Stimulated activated CD8-positive, alpha-beta memory T cell treated with anti-CD3 and anti-CD28 coated beads, Interleukin-12 subunit alpha, Interleukin-12 subunit beta, amount 100 ng/mL, for 24 hours (primary cell): ENCODE results near the gene KCNK1.
"Not testable (repeated sequence)": the region's sequence is repeated elsewhere in the genome, so short reads cannot be mapped to it uniquely, and the experiment has no call there.

Source experiments
- DNase-seq: peaks from one replicate; pipeline ENCODE4 v3.0.0-alpha.2; 2020; ENCODE audit errors: extremely low read depth

KCNK1 gene

GRCh38 chr1:233667741-233668140, 53.8 kb downstream of the KCNK1 start:
- no peak for DNase-seq

- DNase-seq = no peak
Measured at GRCh38 chr1:233668146-233668724, 54.3 kb downstream of the KCNK1 start.

DNA sequence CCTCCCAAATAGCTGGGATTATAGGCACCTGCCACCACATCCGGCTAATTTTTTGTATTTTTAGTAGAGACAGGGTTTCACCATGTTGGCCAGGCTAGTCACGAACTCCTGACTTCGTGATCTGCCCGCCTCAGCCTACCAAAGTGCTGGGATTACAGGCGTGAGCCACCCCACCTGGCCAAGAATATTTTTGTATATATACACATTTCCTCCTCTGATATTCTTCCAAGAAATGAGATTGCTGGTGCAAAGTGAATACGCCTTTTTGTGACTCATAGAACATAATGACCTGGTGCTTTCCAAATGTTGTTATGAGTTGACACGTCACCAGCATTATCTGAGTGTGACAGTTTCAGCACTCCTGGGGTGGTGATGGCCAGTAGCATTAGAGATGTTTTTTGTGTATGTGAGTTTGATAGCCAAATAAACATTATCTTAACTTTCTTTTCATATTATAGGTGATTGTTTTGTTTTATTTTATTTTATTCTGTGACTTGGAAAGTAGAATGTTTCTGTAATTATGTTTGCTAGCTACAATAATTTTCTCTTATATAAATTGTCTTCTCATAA, 54.9 kb downstream of the KCNK1 start:
- DNase-seq = no peak

DNA sequence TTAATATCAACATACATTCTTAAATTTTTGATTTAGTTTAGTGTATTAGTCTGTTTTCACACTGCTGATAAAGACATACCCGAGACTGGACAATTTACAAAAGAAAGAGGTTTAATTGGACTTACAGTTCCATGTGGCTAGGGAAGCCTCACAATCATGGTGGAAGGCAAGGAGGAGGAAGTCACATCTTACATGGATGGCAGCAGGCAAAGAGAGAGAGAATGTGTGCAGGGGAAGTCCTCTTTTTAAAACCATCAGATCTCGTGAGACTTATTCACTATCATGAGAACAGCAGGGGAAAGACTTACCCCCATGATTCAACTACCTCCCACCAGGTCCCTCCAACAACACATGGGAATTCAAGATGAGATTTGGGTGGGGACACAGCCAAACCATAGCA, 56.5 kb downstream of the KCNK1 start:
- not testable (repeated sequence) for DNase-seq

GRCh38 chr1:233671286-233671685, 57.4 kb downstream of the KCNK1 start:
- no peak for DNase-seq

- no peak for DNase-seq
Measured at GRCh38 chr1:233672732-233673131, 58.8 kb downstream of the KCNK1 start.

- DNase-seq = no peak
Measured at GRCh38 chr1:233673261-233673946, 59.5 kb downstream of the KCNK1 start.

- no peak for DNase-seq
Measured at GRCh38 chr1:233673947-233674431, 60.1 kb downstream of the KCNK1 start.

GRCh38 chr1:233675446-233675845, 61.5 kb downstream of the KCNK1 start:
- DNase-seq = no peak

DNA sequence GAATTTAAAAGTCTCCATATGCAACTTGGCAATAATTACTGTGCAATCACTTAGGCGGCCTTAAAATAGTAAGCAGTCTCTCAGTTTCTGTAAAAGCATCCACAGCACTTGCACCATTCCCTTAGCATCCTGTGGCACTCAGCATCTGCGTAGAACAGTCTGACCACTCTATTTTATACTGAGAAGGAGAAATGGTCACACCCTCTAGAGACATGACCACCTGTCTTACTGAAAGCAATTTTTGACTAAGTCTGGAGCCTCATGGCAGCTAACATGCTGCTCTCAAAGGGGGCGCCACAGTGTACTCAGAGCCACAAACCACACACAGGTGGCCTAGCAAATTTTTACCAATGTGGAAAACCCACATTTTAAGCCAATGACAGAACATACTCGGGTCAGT, 62.0 kb downstream of the KCNK1 start:
- DNase-seq = no peak

- DNase-seq = no peak
Measured at GRCh38 chr1:233677690-233678354, 63.9 kb downstream of the KCNK1 start.

DNA sequence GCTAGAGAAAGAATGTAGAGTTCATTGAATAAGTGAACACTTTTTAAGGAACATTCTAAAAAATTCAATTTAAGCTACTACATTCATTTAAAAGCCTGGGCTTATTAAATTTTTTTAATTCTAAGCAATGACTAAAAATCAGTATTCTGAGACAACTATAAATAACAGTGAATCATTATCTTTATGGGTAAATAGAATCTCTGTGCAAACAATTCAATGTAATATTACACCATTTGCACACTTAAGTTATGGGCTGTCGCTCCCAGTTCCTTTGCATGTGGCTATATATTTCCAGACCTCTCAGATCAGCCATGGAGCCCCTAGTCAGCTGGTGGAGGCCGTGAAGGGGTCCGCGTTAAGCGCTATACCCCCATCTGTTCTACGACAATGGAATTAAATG, 65.1 kb downstream of the KCNK1 start:
- DNase-seq = no peak

DNA sequence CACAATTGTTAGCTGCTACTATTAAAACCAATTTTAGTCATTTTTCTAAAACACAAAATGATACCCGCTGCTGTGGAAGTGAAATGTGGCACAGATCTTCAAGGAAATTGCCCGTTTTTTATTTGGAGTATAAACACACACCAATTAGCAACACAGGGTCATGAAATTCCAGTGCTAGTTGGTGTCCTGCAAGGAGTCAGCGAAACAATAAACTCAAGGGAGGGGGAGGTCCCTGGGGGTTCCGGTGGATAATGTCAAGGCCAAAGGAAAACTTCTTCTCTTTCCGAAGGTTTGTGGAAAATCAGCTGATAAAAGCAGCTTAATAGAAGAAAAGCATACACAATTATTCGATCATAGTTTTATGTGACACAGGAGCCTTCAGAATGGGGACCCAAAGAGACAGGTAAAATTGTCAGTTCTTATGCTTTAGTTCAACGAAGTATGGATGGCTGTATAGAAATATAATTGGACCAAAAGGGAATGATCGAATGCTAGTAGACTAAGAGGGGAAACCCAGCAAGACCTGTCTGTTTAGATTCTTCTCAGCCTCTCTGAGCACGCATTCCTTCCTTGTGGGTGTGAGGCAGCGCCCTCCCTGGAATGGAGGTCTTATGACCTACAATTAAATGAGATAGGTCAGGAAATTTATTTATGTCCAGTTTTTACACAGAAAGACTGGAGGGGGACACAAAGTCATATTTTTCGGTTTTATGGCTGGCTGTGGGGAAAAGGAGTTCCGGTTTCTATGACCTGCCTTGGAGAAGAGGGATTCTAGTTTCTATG, 65.9 kb downstream of the KCNK1 start:
- DNase-seq = no peak

DNA sequence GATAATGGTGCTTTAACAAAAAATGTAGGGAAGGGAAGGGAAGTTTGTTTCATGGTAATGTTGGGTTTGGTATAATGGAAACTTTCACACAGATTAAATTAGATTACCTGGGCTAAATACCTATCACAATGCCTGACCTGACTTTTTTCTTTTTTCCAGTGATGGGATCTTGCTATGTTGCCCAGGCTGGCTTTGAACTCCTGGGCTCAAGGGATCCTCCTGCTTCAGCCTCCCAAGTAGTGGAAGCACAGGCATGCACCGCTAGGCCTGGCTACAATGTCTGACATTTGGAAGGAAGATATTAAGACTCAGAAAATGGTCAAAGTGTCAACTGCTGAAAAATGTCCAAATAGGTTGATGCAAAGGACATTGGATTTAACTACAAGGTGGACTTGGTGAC, 67.4 kb downstream of the KCNK1 start:
- DNase-seq = no peak

- not testable (repeated sequence) for DNase-seq
Measured at GRCh38 chr1:233686653-233687052, 72.7 kb downstream of the KCNK1 start.

DNA sequence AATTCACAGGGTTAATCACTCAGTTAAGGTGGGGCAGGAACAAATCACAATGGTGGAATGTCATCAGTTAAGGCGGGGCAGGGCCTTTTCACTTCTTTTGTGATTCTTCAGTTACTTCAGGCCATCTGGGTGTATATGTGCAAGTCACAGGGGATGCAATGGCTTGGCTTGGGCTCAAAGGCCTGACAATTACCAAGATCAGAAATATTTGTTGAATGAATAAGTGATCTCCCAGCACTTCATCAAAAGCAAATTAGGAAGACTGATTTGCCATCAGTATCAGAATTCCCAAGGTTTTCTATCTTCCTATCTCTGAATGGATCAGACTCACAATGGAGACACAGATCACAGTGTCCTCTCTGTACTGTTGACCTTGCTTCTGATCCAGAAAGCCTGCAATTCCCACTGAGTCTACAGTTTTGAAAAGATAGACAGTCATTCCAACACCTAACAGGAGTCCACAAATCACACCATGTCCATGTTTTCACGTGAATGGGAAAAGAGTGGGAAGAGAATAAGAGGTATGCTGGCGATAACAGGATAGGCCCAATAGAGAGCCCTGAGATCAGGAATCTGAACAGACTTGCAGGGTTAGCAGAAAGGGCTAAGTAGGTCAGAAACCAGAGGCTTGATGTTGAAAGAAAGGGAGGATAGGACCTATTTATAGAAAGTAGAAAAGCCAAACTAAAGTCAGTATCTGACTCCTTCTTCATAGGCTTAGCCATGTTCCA, 75.3 kb downstream of the KCNK1 start:
- no peak for DNase-seq

GRCh38 chr1:233689748-233690254, 75.9 kb downstream of the KCNK1 start:
- no peak for DNase-seq

DNA sequence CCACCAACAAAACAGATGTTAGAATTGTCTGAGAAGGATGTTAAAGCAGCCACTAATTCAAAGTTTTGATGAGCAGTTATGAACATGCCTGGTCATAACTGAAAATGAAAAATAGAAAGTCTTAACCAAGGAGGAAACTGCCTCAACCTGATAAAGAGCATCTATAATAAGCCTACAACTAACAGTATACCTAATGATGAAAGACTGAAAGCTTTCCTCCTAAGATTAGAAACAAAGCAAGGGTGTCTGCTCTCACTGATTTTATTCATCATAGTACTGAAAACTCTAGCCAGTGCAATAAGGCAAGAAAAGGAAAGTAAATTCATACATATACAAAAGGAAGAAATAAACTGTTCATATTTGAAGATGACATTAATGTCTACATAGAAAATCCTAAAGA, 82.0 kb downstream of the KCNK1 start:
- no peak for DNase-seq

DNA sequence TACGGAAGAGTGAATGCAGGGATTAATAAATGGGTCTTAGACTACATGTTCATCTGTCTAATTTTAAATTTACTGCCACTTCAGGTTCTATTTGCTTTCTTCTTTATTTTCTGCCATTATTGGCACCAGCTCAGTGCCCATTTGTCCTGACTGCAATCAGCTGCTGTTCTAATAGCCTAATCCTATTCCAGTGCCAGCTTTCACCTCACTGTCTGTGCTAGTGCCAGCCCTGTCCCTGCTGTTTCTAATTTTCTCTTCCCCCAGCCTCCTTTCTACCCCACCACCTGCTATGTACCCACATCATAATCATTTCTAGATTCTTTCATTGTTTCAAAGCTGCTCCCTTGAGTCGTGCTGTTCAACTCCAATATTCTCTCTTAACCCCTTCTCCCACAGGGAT, 86.4 kb downstream of the KCNK1 start:
- no peak for DNase-seq

DNA sequence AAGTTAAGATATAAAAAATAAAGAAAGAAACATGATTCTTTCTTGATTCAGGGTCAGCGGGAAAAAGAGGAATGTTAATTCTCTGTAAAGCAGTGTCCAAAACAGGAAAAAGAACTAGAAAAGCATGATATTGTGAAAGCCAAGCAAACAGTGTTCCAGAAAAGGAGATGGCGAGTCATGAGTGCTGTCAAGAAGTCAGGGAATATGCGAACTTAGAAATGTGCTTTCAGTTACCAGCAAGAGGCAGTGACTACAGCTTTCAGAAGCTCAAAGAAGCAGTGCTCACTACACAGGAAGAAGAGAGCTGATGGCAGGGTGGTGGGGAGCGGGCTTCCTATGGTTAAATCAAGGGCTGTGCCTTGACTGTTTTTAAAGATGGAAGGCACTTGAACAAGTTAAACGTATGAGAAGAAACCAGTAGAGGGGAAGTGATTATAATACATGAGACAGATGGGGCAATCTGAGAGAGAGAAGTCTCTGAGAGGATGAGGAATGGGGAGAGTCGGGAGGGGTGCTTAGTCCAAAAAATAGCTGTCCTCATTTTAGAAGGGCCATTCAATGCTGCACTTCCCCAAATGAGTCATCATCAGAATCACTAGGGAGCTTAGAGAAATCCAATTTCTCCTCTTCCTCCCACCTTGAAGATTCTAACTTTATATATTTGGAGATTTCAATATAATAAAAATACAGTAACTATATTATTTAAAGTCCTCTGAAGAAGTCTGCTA, 90.4 kb downstream of the KCNK1 start:
- DNase-seq = no peak
